HG02938 (cell line): ENCODE data around the gene RPTOR.

ENCODE experiments used
- ATAC-seq: cut with Tn5 transposase; IDR thresholded peaks from one replicate; pipeline ENCODE4 v1.9.1; 2021; ENCODE audit warnings: mild to moderate bottlenecking, moderate library complexity; ENCODE audit not compliant: unreplicated experiment

Gene RPTOR

GRCh38 chr17:80951121-80952090 lies 406.8 kb downstream of the RPTOR start:
- no peak for ATAC-seq

- no peak for ATAC-seq
Measured at GRCh38 chr17:80952291-80952690, 407.7 kb downstream of the RPTOR start.

- no peak for ATAC-seq
Measured at GRCh38 chr17:80953471-80954315, 409.1 kb downstream of the RPTOR start.

- ATAC-seq = no peak
Measured at GRCh38 chr17:80955078-80955477, 410.4 kb downstream of the RPTOR start.

GRCh38 chr17:80955671-80956280 lies 411.1 kb downstream of the RPTOR start:
- ATAC-seq = no peak

- no peak for ATAC-seq
Measured at GRCh38 chr17:80956321-80957190, 411.9 kb downstream of the RPTOR start.

GRCh38 chr17:80957461-80957941 lies 412.9 kb downstream of the RPTOR start:
- no peak for ATAC-seq

GRCh38 chr17:80959330-80960036 lies 414.8 kb downstream of the RPTOR start:
- no peak for ATAC-seq

GRCh38 chr17:80960037-80960796 lies 415.6 kb downstream of the RPTOR start:
- ATAC-seq = no peak

GRCh38 chr17:80960797-80961452 lies 416.3 kb downstream of the RPTOR start:
- ATAC-seq = no peak

- no peak for ATAC-seq
Measured at GRCh38 chr17:80961541-80962330, 417.1 kb downstream of the RPTOR start.

GRCh38 chr17:80962356-80963329 lies 418.0 kb downstream of the RPTOR start:
- no peak for ATAC-seq

- no peak for ATAC-seq
Measured at GRCh38 chr17:80963812-80964543, 419.3 kb downstream of the RPTOR start.

GRCh38 chr17:80964544-80964856 lies 419.9 kb downstream of the RPTOR start:
- no peak for ATAC-seq

GRCh38 chr17:80964859-80965580 lies 420.4 kb downstream of the RPTOR start:
- ATAC-seq = no peak
